ENCODE measurements around the gene LPP.

- TF ChIP-seq CTCF (IDR thresholded peaks at IDR 0.05; ENCODE audit: low read depth, low read length, poor library complexity, severe bottlenecking) (no peak), EZH2phosphoT487 (IDR thresholded peaks at IDR 0.05; ENCODE audit: borderline replicate concordance, low read length) (no peak)
Observed at GRCh38 chr3:188523291-188523690, 369.3 kb downstream of the LPP start.
